ENCODE results near the gene PHACTR2.
A peak's percentile ranks its signal among the peaks of the same experiment; 100 is the strongest.

PHACTR2 gene

GRCh38 chr6:143746202-143747119 lies 68.7 kb downstream of the PHACTR2 start:
- no peak for FAIRE-seq
- no peak for DNase-seq (ENCODE audit: insufficient read length, low spot score)
- TF ChIP-seq POLR2AphosphoS5 (IDR thresholded peaks at IDR 0.05; ENCODE audit: low read depth, low read length) (no peak), TAF1 (IDR thresholded peaks at IDR 0.05; ENCODE audit: low read depth, low read length) (no peak), POLR2A (IDR thresholded peaks at IDR 0.05; ENCODE audit: low read depth, low read length) (no peak), PAX5 (IDR thresholded peaks at IDR 0.05; ENCODE audit: insufficient read depth, low read length, severe bottlenecking) (peak; percentile 21), SPI1 (IDR thresholded peaks at IDR 0.05; ENCODE audit: low read depth, low read length) (no peak), POU2F2 (IDR thresholded peaks at IDR 0.05; ENCODE audit: low read depth, low read length) (no peak)

GRCh38 chr6:143747347-143747842 lies 69.6 kb downstream of the PHACTR2 start:
- no peak for TF ChIP-seq SPI1 (IDR thresholded peaks at IDR 0.05; ENCODE audit: low read depth, low read length)
- no peak for TF ChIP-seq PAX5 (IDR thresholded peaks at IDR 0.05; ENCODE audit: insufficient read depth, low read length, severe bottlenecking)
- TF ChIP-seq TAF1 (IDR thresholded peaks at IDR 0.05; ENCODE audit: low read depth, low read length) = no peak
- no peak for TF ChIP-seq POU2F2 (IDR thresholded peaks at IDR 0.05; ENCODE audit: low read depth, low read length)
- no peak for TF ChIP-seq POLR2A (IDR thresholded peaks at IDR 0.05; ENCODE audit: low read depth, low read length)
- no peak for TF ChIP-seq POLR2AphosphoS5 (IDR thresholded peaks at IDR 0.05; ENCODE audit: low read depth, low read length)
- DNase-seq (ENCODE audit: insufficient read length, low spot score) = no peak

GRCh38 chr6:143749891-143750290 lies 72.1 kb downstream of the PHACTR2 start:
- no peak for DNase-seq (ENCODE audit: insufficient read length, low spot score)
- FAIRE-seq = no peak
- TF ChIP-seq POU2F2 (IDR thresholded peaks at IDR 0.05; ENCODE audit: low read depth, low read length) (no peak), SPI1 (IDR thresholded peaks at IDR 0.05; ENCODE audit: low read depth, low read length) (no peak), TAF1 (IDR thresholded peaks at IDR 0.05; ENCODE audit: low read depth, low read length) (no peak), PAX5 (IDR thresholded peaks at IDR 0.05; ENCODE audit: insufficient read depth, low read length, severe bottlenecking) (no peak), POLR2A (IDR thresholded peaks at IDR 0.05; ENCODE audit: low read depth, low read length) (no peak), POLR2AphosphoS5 (IDR thresholded peaks at IDR 0.05; ENCODE audit: low read depth, low read length) (no peak)

More at GRCh38 chr6:143747347-143747842, 69.6 kb downstream of the PHACTR2 start:
- no peak for FAIRE-seq

GRCh38 chr6:143750877-143751276 lies 73.1 kb downstream of the PHACTR2 start:
- no peak for FAIRE-seq
- TF ChIP-seq POLR2AphosphoS5 (IDR thresholded peaks at IDR 0.05; ENCODE audit: low read depth, low read length) (no peak), PAX5 (IDR thresholded peaks at IDR 0.05; ENCODE audit: insufficient read depth, low read length, severe bottlenecking) (no peak), POU2F2 (IDR thresholded peaks at IDR 0.05; ENCODE audit: low read depth, low read length) (no peak), POLR2A (IDR thresholded peaks at IDR 0.05; ENCODE audit: low read depth, low read length) (no peak), TAF1 (IDR thresholded peaks at IDR 0.05; ENCODE audit: low read depth, low read length) (no peak), SPI1 (IDR thresholded peaks at IDR 0.05; ENCODE audit: low read depth, low read length) (no peak)
- no peak for DNase-seq (ENCODE audit: insufficient read length, low spot score)

GRCh38 chr6:143752459-143752858 lies 74.7 kb downstream of the PHACTR2 start:
- DNase-seq (ENCODE audit: insufficient read length, low spot score) = no peak
- no peak for TF ChIP-seq SPI1 (IDR thresholded peaks at IDR 0.05; ENCODE audit: low read depth, low read length)
- TF ChIP-seq PAX5 (IDR thresholded peaks at IDR 0.05; ENCODE audit: insufficient read depth, low read length, severe bottlenecking) = no peak
- TF ChIP-seq POLR2A (IDR thresholded peaks at IDR 0.05; ENCODE audit: low read depth, low read length) = no peak
- no peak for TF ChIP-seq POLR2AphosphoS5 (IDR thresholded peaks at IDR 0.05; ENCODE audit: low read depth, low read length)
- TF ChIP-seq TAF1 (IDR thresholded peaks at IDR 0.05; ENCODE audit: low read depth, low read length) = no peak
- no peak for TF ChIP-seq POU2F2 (IDR thresholded peaks at IDR 0.05; ENCODE audit: low read depth, low read length)

GRCh38 chr6:143753678-143754077 lies 75.9 kb downstream of the PHACTR2 start:
- DNase-seq (ENCODE audit: insufficient read length, low spot score) (no peak), FAIRE-seq (no peak)
- TF ChIP-seq POLR2AphosphoS5 (IDR thresholded peaks at IDR 0.05; ENCODE audit: low read depth, low read length) (no peak), PAX5 (IDR thresholded peaks at IDR 0.05; ENCODE audit: insufficient read depth, low read length, severe bottlenecking) (no peak), SPI1 (IDR thresholded peaks at IDR 0.05; ENCODE audit: low read depth, low read length) (no peak), TAF1 (IDR thresholded peaks at IDR 0.05; ENCODE audit: low read depth, low read length) (no peak)

More at GRCh38 chr6:143752459-143752858, 74.7 kb downstream of the PHACTR2 start:
- FAIRE-seq = no peak

GRCh38 chr6:143754204-143754603 lies 76.4 kb downstream of the PHACTR2 start:
- no peak for DNase-seq (ENCODE audit: insufficient read length, low spot score)
- TF ChIP-seq POLR2A (IDR thresholded peaks at IDR 0.05; ENCODE audit: low read depth, low read length) (no peak), PAX5 (IDR thresholded peaks at IDR 0.05; ENCODE audit: insufficient read depth, low read length, severe bottlenecking) (no peak), SPI1 (IDR thresholded peaks at IDR 0.05; ENCODE audit: low read depth, low read length) (no peak), TAF1 (IDR thresholded peaks at IDR 0.05; ENCODE audit: low read depth, low read length) (no peak), POLR2AphosphoS5 (IDR thresholded peaks at IDR 0.05; ENCODE audit: low read depth, low read length) (no peak), POU2F2 (IDR thresholded peaks at IDR 0.05; ENCODE audit: low read depth, low read length) (no peak)
- no peak for FAIRE-seq

GRCh38 chr6:143755301-143755744 lies 77.6 kb downstream of the PHACTR2 start:
- FAIRE-seq = no peak
- DNase-seq (ENCODE audit: insufficient read length, low spot score) = no peak

GRCh38 chr6:143757346-143757832 lies 79.6 kb downstream of the PHACTR2 start:
- no peak for FAIRE-seq
- DNase-seq (ENCODE audit: insufficient read length, low spot score) = no peak
- TF ChIP-seq POLR2A (IDR thresholded peaks at IDR 0.05; ENCODE audit: low read depth, low read length) (no peak), POLR2AphosphoS5 (IDR thresholded peaks at IDR 0.05; ENCODE audit: low read depth, low read length) (no peak), PAX5 (IDR thresholded peaks at IDR 0.05; ENCODE audit: insufficient read depth, low read length, severe bottlenecking) (no peak), POU2F2 (IDR thresholded peaks at IDR 0.05; ENCODE audit: low read depth, low read length) (no peak), SPI1 (IDR thresholded peaks at IDR 0.05; ENCODE audit: low read depth, low read length) (no peak), TAF1 (IDR thresholded peaks at IDR 0.05; ENCODE audit: low read depth, low read length) (no peak)

More at GRCh38 chr6:143755301-143755744, 77.6 kb downstream of the PHACTR2 start:
- no peak for TF ChIP-seq POU2F2 (IDR thresholded peaks at IDR 0.05; ENCODE audit: low read depth, low read length)
- TF ChIP-seq POLR2AphosphoS5 (IDR thresholded peaks at IDR 0.05; ENCODE audit: low read depth, low read length) = no peak
- no peak for TF ChIP-seq SPI1 (IDR thresholded peaks at IDR 0.05; ENCODE audit: low read depth, low read length)
- no peak for TF ChIP-seq TAF1 (IDR thresholded peaks at IDR 0.05; ENCODE audit: low read depth, low read length)
- TF ChIP-seq POLR2A (IDR thresholded peaks at IDR 0.05; ENCODE audit: low read depth, low read length) = no peak
- no peak for TF ChIP-seq PAX5 (IDR thresholded peaks at IDR 0.05; ENCODE audit: insufficient read depth, low read length, severe bottlenecking)
